ENCODE measurements around the gene C17orf113. TPM values are rescaled to one million over a fixed set of nuclear protein-coding genes. Genes with fewer than 3 reads are reported as not detected.

C17orf113 gene
- total and polyA plus RNA-seq, 12 donors: 0.26 to 1.2 (median 0.88) TPM

- Histone ChIP-seq H3K36me3 (peaks cover 0 to 37% (median 25%) of the 10 kb centered on the region in 9 donors), H3K27ac (peak within 1 kb of the TSS; percentile 52 to 96 (median 90)), H3K4me3 (peak within 1 kb of the TSS; percentile 73 to 98 (median 92)), H3K27me3 (no peaks in the 10 kb centered on the region), H3K9me3 (no peaks in the 10 kb centered on the region), H3K4me1 (peaks cover 7 to 65% (median 49%) of the 10 kb centered on the region in 9 donors)
- DNase-seq (peak; percentile 94 to 95), ATAC-seq (peak; percentile 76 to 84 (median 80))
- intact Hi-C loops (cut with DNase I): loop anchor here in 8 of 10 donors (5.0 to 10.0 kb wide), 5 partner anchors 47 to 165 kb away; partner anchors contain the start of genes CNP (in 5 of the 8), HCRT (in 1 of the 8) and KCNH4 (in 1 of the 8)
- TF ChIP-seq CTCF (IDR thresholded peaks at IDR 0.05): peak; percentile 84 to 98 (median 96)
- 7 to 8% methylated on average over 48 of the region's 49 CpGs for WGBS, 2 donors
Measured at GRCh38 chr17:42019509-42020404, 30.6 kb downstream of the C17orf113 start, which contains the start of gene NKIRAS2. TSS of gene NKIRAS2 (plus strand) at chr17:42020090. CDS start at chr17:42021578, 1,488 bp downstream.

GRCh38 chr17:42018988-42019387 is 31.4 kb downstream of the C17orf113 start:
- Histone ChIP-seq H3K27me3 (no peaks in the 10 kb centered on the region), H3K27ac (no peak overlapping the region), H3K36me3 (peaks cover 0 to 31% (median 20%) of the 10 kb centered on the region in 9 donors), H3K4me1 (peaks cover 4 to 65% (median 47%) of the 10 kb centered on the region in 9 donors), H3K4me3 (no peak overlapping the region), H3K9me3 (no peaks in the 10 kb centered on the region)
- ATAC-seq (no peak), DNase-seq (no peak)
- no peak for TF ChIP-seq CTCF (IDR thresholded peaks at IDR 0.05)
- intact Hi-C loops (cut with DNase I): loop anchor here in 5 of 10 donors (5.0 kb wide), 2 partner anchors 47 to 52 kb away; partner anchors contain the start of gene CNP (in 4 of the 5)
- WGBS, 2 donors: 93 to 96% methylated on average over 4 of the region's 4 CpGs

- 28 to 30% methylated on average over 3 of the region's 3 CpGs for WGBS, 2 donors
- intact Hi-C loops (cut with DNase I): loop anchor here in 5 of 10 donors (5.0 kb wide), 2 partner anchors 46 to 51 kb away; partner anchors contain the start of gene CNP (in 4 of the 5)
- H3K27me3 ChIP-seq: no peaks in the 10 kb centered on the region
- no peak for TF ChIP-seq CTCF (IDR thresholded peaks at IDR 0.05)
- peaks cover 0 to 24% (median 14%) of the 10 kb centered on the region in 9 donors for H3K36me3 ChIP-seq
- no peak for DNase-seq
- H3K9me3 ChIP-seq: no peaks in the 10 kb centered on the region
- ATAC-seq: no peak
- peaks cover 4 to 66% (median 51%) of the 10 kb centered on the region in 9 donors for H3K4me1 ChIP-seq
- H3K4me3 ChIP-seq: peak overlapping the region in 8 of 10 donors; percentile 71 to 98 (median 86)
- peak overlapping the region in 9 of 10 donors; percentile 86 to 97 (median 94) for H3K27ac ChIP-seq
Measured at GRCh38 chr17:42018339-42018738, 32.1 kb downstream of the C17orf113 start.

- no peak for TF ChIP-seq CTCF (IDR thresholded peaks at IDR 0.05)
- peaks cover 0 to 19% (median 9%) of the 10 kb centered on the region in 9 donors for H3K36me3 ChIP-seq
- peak overlapping the region; percentile 85 to 97 (median 94) for H3K27ac ChIP-seq
- H3K9me3 ChIP-seq: no peaks in the 10 kb centered on the region
- no peak for ATAC-seq
- H3K27me3 ChIP-seq: no peaks in the 10 kb centered on the region
- no peak for DNase-seq
- peaks cover 4 to 72% (median 56%) of the 10 kb centered on the region in 9 donors for H3K4me1 ChIP-seq
- intact Hi-C loops (cut with DNase I): loop anchor here in 5 of 10 donors (5.0 kb wide), 2 partner anchors 46 to 51 kb away; partner anchors contain the start of gene CNP (in 4 of the 5)
- H3K4me3 ChIP-seq: peak overlapping the region; percentile 71 to 98 (median 88)
- WGBS, 2 donors: 2 to 10% methylated on average over 11 of the region's 11 CpGs
Measured at GRCh38 chr17:42017866-42018200, 32.6 kb downstream of the C17orf113 start.
